Measurements from ENCODE around the gene FAM210B. TPM values are rescaled to one million over a fixed set of nuclear protein-coding genes. Genes with fewer than 3 reads are reported as not detected.

The FAM210B gene
- total and polyA plus RNA-seq, 9 of the 15 experiments (the other 6 are each of a cell fraction or from before 2014, with no cell fraction given), result 12.1 to 87.3 (median 47.6) TPM

DNA sequence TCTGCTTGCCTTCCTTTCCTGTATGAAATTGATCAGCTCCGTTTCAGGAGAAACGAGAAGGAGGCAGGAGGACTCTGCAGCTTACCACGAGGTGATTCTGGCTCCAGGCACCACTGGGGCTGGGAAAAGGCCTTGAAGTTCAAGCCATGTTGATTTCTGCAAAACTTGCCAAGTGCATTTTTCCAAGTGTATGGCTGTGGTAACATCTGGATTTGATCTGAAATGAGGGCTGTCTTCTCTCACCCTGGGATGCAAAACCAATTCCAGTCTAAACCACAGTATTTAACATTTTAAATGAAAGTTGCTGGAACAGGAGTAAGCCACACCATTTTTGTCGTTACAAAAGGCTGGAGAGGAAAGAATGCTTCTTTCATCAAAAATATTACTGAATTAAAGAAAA is 36.1 kb upstream of the FAM210B start (continued):
- TF ChIP-seq, protein P1, sequence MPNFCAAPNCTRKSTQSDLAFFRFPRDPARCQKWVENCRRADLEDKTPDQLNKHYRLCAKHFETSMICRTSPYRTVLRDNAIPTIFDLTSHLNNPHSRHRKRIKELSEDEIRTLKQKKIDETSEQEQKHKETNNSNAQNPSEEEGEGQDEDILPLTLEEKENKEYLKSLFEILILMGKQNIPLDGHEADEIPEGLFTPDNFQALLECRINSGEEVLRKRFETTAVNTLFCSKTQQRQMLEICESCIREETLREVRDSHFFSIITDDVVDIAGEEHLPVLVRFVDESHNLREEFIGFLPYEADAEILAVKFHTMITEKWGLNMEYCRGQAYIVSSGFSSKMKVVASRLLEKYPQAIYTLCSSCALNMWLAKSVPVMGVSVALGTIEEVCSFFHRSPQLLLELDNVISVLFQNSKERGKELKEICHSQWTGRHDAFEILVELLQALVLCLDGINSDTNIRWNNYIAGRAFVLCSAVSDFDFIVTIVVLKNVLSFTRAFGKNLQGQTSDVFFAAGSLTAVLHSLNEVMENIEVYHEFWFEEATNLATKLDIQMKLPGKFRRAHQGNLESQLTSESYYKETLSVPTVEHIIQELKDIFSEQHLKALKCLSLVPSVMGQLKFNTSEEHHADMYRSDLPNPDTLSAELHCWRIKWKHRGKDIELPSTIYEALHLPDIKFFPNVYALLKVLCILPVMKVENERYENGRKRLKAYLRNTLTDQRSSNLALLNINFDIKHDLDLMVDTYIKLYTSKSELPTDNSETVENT (CRISPR knock-in tag; IDR thresholded peaks at IDR 0.05), result no peak
- TF ChIP-seq CREBBP (IDR thresholded peaks at IDR 0.05; ENCODE audit: low read depth, low read length) (no peak), EGR1 (conservative IDR thresholded peaks at IDR 0.05) (no peak), FOXP1 (CRISPR knock-in tag; IDR thresholded peaks at IDR 0.05) (no peak)
- TF ChIP-seq, protein P2, sequence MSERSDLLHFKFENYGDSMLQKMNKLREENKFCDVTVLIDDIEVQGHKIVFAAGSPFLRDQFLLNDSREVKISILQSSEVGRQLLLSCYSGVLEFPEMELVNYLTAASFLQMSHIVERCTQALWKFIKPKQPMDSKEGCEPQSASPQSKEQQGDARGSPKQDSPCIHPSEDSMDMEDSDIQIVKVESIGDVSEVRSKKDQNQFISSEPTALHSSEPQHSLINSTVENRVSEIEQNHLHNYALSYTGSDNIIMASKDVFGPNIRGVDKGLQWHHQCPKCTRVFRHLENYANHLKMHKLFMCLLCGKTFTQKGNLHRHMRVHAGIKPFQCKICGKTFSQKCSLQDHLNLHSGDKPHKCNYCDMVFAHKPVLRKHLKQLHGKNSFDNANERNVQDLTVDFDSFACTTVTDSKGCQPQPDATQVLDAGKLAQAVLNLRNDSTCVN (CRISPR knock-in tag; IDR thresholded peaks at IDR 0.05), result no peak

DNA sequence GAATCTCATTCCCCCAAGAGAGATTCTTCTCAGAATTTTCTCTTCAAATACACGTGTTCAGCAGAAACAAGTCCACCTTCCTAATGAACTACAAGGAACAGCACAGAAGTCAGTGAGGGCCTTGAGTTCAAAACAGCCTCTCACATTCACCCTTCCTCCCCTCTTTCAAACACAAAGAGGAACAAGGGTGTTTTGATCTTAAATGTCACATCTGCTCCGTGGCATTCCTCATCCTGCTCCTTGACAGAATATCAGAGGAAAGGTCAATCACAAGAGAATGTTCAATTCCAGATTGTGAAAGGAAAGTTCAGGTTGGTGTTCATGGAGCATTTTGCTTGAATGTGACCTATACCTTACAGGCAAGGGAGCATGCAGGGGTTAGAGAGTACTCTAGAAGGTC is 35.6 kb upstream of the FAM210B start:
- DNase-seq (ENCODE audit: extremely low read depth in 1 of 4, low spot score in 3 of 4) (no peak), ATAC-seq (no peak), FAIRE-seq (no peak)
- CTCF ChIA-PET (ENCODE audit: low intra/inter-chr PET ratio), result no interaction called here
- intact Hi-C loops (cut with micrococcal nuclease), result no loop called here
- Histone ChIP-seq H3K27ac (ENCODE audit: extremely low read depth, low read depth, low read length) (no peak overlapping the region), H3K9ac (ENCODE audit: insufficient read depth in 1 of 2, low read depth in 2 of 2, low read length in 2 of 2) (no peak overlapping the region), H3K36me3 (ENCODE audit: control insufficient read depth, insufficient read depth, low read length) (no peaks in the 10 kb centered on the region), H3K4me1 (replicated peaks in 1 of 2; ENCODE audit: control insufficient read depth in 2 of 2, insufficient read depth in 2 of 2, low read length in 2 of 2) (no peaks in the 10 kb centered on the region), H3K27me3 (ENCODE audit: control insufficient read depth in 2 of 2, insufficient read depth in 2 of 2, low read length in 2 of 2) (no peaks in the 10 kb centered on the region), H4K20me1 (replicated peaks; ENCODE audit: control insufficient read depth, insufficient read depth, low read length) (no peaks in the 10 kb centered on the region), H3K9me1 (ENCODE audit: control insufficient read depth, insufficient read depth, low read length) (no peaks in the 10 kb centered on the region), H3K4me2 (ENCODE audit: insufficient read depth, low read length) (no peak overlapping the region), H2AFZ (ENCODE audit: low read depth, low read length) (no peak overlapping the region), H3K4me3 (no peak overlapping the region), H3K79me2 (ENCODE audit: control insufficient read depth, insufficient read depth, low read length) (no peaks in the 10 kb centered on the region), H3K9me3 (replicated peaks; ENCODE audit: control insufficient read depth, insufficient read depth, low read depth, low read length) (no peaks in the 10 kb centered on the region)
- 3% methylated on average over 2 of the region's 2 CpGs for WGBS (ENCODE audit: insufficient coverage, low coverage, missing lambda C conversion rate)
- in situ Hi-C loops (cut with MboI), result no loop called here
- TF ChIP-seq KDM2B (CRISPR knock-in tag; IDR thresholded peaks at IDR 0.05), result no peak
- no peak for TF ChIP-seq KDM4B (IDR thresholded peaks at IDR 0.05; ENCODE audit: borderline replicate concordance in 2 of 2, low read depth in 1 of 2)
- TF ChIP-seq GABPB1 (CRISPR knock-in tag; IDR thresholded peaks at IDR 0.05), result no peak
- TF ChIP-seq ZNF717 (CRISPR knock-in tag; IDR thresholded peaks at IDR 0.05), result no peak
- TF ChIP-seq SMARCE1 (IDR thresholded peaks at IDR 0.05), result no peak
- TF ChIP-seq POLR2AphosphoS5 (IDR thresholded peaks at IDR 0.05; ENCODE audit: control insufficient read depth, insufficient read depth, low read depth, low read length), result no peak
- TF ChIP-seq, protein P3, sequence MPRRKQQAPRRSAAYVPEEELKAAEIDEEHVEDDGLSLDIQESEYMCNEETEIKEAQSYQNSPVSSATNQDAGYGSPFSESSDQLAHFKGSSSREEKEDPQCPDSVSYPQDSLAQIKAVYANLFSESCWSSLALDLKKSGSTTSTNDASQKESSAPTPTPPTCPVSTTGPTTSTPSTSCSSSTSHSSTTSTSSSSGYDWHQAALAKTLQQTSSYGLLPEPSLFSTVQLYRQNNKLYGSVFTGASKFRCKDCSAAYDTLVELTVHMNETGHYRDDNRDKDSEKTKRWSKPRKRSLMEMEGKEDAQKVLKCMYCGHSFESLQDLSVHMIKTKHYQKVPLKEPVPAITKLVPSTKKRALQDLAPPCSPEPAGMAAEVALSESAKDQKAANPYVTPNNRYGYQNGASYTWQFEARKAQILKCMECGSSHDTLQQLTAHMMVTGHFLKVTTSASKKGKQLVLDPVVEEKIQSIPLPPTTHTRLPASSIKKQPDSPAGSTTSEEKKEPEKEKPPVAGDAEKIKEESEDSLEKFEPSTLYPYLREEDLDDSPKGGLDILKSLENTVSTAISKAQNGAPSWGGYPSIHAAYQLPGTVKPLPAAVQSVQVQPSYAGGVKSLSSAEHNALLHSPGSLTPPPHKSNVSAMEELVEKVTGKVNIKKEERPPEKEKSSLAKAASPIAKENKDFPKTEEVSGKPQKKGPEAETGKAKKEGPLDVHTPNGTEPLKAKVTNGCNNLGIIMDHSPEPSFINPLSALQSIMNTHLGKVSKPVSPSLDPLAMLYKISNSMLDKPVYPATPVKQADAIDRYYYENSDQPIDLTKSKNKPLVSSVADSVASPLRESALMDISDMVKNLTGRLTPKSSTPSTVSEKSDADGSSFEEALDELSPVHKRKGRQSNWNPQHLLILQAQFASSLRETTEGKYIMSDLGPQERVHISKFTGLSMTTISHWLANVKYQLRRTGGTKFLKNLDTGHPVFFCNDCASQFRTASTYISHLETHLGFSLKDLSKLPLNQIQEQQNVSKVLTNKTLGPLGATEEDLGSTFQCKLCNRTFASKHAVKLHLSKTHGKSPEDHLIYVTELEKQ (CRISPR knock-in tag; IDR thresholded peaks at IDR 0.05), result no peak
- no peak for TF ChIP-seq TCFL5 (CRISPR knock-in tag; conservative IDR thresholded peaks at IDR 0.05)
- TF ChIP-seq ZNF217 (CRISPR knock-in tag; IDR thresholded peaks at IDR 0.05), result no peak
- no peak for TF ChIP-seq XRCC4 (IDR thresholded peaks at IDR 0.05; ENCODE audit: extremely low read depth, insufficient read depth, insufficient read length)
- TF ChIP-seq MAFK (IDR thresholded peaks at IDR 0.05; ENCODE audit: low read length), result no peak
- no TSS peak for BruUV-seq (replicated peaks)
- POLR2A ChIA-PET, result no interaction called here
